ACC112 (cell line): ENCODE data around the gene CA12.

Experiments used
- H2AFZ ChIP-seq: fragments of 200-600 bp; sonication (generic); one replicate; pipeline ENCODE4 v1.6.0; 2017; ENCODE audit warnings: antibody characterized with exemption, low read length; ENCODE audit not compliant: unreplicated experiment
- H3K27ac ChIP-seq: fragments of 200-600 bp; sonication (generic); 2 replicates; pipeline ENCODE4 v1.5.1; 2014; ENCODE audit warnings: low read depth, mild to moderate bottlenecking, antibody characterized with exemption, low read length, moderate library complexity
- H3K27me3 ChIP-seq: fragments of 200-600 bp; sonication (generic); 2 replicates; pipeline ENCODE4 v1.6.1; 2014; ENCODE audit warnings: mild to moderate bottlenecking, antibody characterized with exemption, low read length, moderate library complexity, mixed read lengths; ENCODE audit not compliant: insufficient read depth
- H3K36me3 ChIP-seq: fragments of 200-600 bp; sonication (generic); 2 replicates; pipeline ENCODE4 v1.6.1; 2016; ENCODE audit warnings: mild to moderate bottlenecking, antibody characterized with exemption, low read length, moderate library complexity, mixed read lengths; ENCODE audit not compliant: insufficient read depth
- H3K4me1 ChIP-seq: fragments of 200-600 bp; sonication (generic); one replicate; pipeline ENCODE4 v1.6.1; 2016; ENCODE audit warnings: low read length, mixed read lengths; ENCODE audit not compliant: insufficient read depth, unreplicated experiment, control insufficient read depth
- H3K4me3 ChIP-seq: fragments of 200-600 bp; sonication (generic); 2 replicates; pipeline ENCODE4 v1.5.1; 2014; ENCODE audit warnings: mild to moderate bottlenecking, low read depth, low read length
- H3K79me2 ChIP-seq: fragments of 200-600 bp; sonication (generic); one replicate; pipeline ENCODE4 v1.6.0; 2016; ENCODE audit warnings: low read length; ENCODE audit not compliant: control insufficient read depth, unreplicated experiment, insufficient read depth

Gene CA12

DNA sequence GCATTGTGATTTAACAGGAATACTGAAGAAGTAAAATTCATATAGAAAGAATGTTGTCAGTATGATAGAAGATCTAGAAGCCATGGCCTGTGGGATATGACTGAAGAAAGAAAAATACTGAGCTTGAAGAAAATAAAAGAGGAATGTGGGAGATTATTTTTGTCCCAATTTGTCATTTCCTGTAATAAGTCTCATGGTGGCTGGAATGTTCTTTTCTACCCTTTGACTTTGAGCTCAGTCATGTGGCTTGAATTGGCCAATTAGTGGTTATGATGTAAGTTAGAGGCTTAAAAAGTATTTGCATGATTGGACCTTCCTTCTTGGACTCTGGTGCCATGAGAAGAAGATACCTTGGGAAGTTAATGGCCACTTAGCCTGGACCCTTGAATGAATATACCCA is 90.1 kb downstream of the CA12 start:
- H3K4me1 ChIP-seq: peaks cover 37% of the 10 kb centered on the region
- H3K4me3 ChIP-seq: no peak overlapping the region
- no peaks in the 10 kb centered on the region for H3K27me3 ChIP-seq
- no peak overlapping the region for H2AFZ ChIP-seq
- peak overlapping the region; percentile 93 for H3K27ac ChIP-seq
- H3K79me2 ChIP-seq: no peaks in the 10 kb centered on the region
- peaks cover 7% of the 10 kb centered on the region for H3K36me3 ChIP-seq

DNA sequence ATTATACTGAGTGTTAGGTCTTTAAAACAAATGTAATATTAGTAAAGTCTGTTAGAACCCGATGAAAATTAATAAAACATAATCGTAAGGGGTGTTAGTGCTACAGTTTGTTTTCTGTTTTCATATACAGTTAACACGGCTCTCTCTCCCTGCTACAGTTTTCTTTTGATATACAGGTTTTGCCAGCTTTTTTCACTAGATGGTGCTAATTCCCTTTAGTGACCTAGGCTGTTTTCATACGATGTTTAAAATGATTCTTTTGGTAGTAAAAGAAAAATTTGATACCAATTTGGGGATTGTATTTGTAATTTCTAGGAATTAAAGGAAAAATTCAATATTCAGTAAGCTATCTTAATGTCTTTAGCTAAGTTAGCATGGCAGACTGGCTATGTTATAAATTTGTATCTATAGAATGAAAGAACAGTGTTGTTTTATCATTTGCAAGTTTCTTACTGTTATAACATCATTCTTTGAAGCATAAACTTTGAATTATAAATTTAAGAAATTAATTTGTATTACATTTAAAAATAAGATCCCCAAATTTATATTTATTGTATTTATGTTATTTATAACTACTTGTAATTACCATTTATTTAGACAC is 92.8 kb downstream of the CA12 start:
- H3K79me2 ChIP-seq: no peaks in the 10 kb centered on the region
- H3K27ac ChIP-seq: peak overlapping the region; percentile 20
- no peaks in the 10 kb centered on the region for H3K27me3 ChIP-seq
- peak overlapping the region; percentile 47 for H2AFZ ChIP-seq
- H3K36me3 ChIP-seq: peaks cover 14% of the 10 kb centered on the region
- peak overlapping the region; percentile 49; the same call in 1 of the 2 replicates for H3K4me3 ChIP-seq
- H3K4me1 ChIP-seq: peaks cover 38% of the 10 kb centered on the region

DNA sequence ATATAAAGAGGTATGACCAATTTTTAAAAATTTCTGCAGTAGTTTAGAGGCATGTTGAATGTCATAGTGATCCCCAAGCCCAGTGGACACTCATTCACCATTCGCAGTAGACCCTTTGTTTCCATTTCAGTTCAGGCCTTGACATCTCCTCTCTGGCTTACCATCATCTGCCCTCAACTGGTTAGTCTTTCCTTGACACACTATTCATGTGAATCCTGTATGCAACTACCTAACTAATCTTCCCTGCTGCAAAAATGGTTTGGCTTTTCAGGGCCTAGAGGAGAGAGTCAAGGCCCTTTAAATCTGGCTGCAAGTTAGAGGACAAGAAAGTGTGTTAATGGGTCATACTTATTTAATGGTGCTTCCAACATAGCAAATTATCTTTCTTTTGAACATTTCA is 93.3 kb downstream of the CA12 start:
- H3K4me3 ChIP-seq: peak overlapping the region; percentile 49; the same call in 1 of the 2 replicates
- peak overlapping the region; percentile 20 for H3K27ac ChIP-seq
- peaks cover 14% of the 10 kb centered on the region for H3K36me3 ChIP-seq
- H3K79me2 ChIP-seq: no peaks in the 10 kb centered on the region
- H3K4me1 ChIP-seq: peaks cover 38% of the 10 kb centered on the region
- H2AFZ ChIP-seq: peak overlapping the region; percentile 47
- H3K27me3 ChIP-seq: no peaks in the 10 kb centered on the region

DNA sequence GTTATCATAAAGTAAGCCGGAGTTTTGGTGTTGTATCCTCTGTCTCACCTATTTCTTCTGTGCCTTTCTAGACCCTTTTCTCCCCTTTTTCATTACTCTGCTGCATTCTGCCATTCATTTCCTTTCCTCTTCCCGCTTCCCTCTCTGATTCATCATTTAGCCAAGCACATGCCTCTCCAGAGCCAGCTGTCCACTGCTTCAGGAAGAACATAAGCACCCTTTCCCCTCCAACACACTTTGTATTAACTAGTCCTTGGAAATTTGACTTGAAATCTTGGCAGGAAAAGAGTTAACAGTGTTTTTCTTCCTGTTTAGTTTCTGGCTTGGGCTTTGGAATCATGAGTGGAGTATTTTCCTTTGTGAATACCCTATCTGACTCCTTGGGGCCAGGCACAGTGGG is 94.5 kb downstream of the CA12 start:
- Histone ChIP-seq H3K27me3 (no peaks in the 10 kb centered on the region), H3K79me2 (no peaks in the 10 kb centered on the region), H2AFZ (no peak overlapping the region), H3K27ac (0 out of 2 replicates have a peak overlapping the region, but pooled peaks have one; percentile 20), H3K4me3 (no peak overlapping the region), H3K4me1 (peaks cover 37% of the 10 kb centered on the region), H3K36me3 (peaks cover 7% of the 10 kb centered on the region)

DNA sequence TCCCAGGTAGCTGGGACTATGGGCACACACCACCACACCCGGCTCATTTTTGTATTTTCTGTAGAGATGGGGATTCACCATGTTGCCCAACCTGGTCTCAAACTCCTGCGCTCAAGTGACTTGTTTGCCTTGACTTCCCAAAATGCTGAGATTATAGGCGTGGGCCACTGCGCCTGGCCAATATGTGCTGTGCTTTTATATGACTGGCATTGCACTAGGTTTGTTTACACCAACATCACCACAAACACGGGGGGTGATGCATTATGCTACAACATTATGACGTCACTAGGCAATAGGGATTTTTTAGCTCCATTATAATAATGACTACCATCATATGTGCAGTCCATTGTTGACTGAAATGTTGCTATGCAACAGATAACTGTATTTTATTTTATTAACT is 97.3 kb downstream of the CA12 start:
- Histone ChIP-seq H3K4me1 (peaks cover 17% of the 10 kb centered on the region), H3K79me2 (no peaks in the 10 kb centered on the region), H3K4me3 (no peak overlapping the region), H3K27me3 (no peaks in the 10 kb centered on the region), H2AFZ (no peak overlapping the region), H3K27ac (no peak overlapping the region), H3K36me3 (peaks cover 16% of the 10 kb centered on the region; the same call in 1 of the 2 replicates)

DNA sequence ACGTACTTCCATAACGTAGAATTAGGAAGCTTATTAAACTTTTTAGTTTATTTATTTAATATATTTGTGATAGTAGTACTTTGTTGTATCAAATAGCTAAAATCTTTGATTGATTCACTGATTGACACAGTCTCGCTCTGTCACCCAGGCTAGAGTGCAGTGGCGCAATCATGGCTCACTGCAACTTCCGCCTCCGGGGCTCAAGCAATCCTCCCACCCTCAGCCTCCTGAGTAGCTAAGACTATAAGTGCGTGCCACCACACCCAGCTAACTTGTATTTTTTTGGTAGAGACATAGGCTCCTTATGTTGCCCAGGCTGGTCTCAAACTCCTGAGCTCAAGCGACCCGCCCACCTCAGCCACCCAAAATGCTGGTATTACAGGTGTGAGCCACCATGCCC is 98.5 kb downstream of the CA12 start:
- Histone ChIP-seq H3K79me2 (no peaks in the 10 kb centered on the region), H3K27me3 (no peaks in the 10 kb centered on the region), H3K36me3 (peaks cover 19% of the 10 kb centered on the region; the same call in 1 of the 2 replicates), H3K4me1 (peaks cover 16% of the 10 kb centered on the region), H3K4me3 (no peak overlapping the region), H3K27ac (no peak overlapping the region), H2AFZ (no peak overlapping the region)

DNA sequence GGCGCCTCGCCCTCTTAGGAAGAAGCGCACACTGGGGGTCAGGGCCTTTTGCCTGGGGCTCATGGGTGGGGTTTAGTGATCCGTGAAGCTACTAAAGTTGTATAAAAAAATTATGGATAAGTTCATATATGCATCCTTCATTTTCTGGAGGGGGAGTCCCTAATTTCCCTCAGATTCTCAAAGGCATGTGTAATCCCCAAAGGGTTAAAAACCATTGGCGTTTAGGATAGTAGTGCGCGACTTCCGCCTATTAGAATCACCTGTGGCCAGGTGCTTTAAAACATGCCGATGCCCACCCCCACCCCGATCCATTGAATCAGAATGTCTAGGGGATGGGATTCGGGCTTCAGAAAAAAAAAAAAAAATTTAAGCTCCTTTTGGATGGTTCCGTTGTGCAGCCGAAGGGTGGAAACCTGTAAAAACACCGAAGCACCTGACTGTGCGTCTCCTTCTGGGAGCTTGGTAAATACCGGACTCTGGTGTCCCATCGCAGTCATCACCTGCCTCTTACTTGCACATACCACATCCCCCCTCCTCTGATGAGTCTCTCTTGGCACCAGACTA is 103.7 kb downstream of the CA12 start:
- Histone ChIP-seq H3K4me1 (peaks cover 14% of the 10 kb centered on the region), H3K4me3 (peak overlapping the region; percentile 91), H3K79me2 (peaks cover 3% of the 10 kb centered on the region), H3K36me3 (peaks cover 13% of the 10 kb centered on the region; the same call in 1 of the 2 replicates), H3K27me3 (no peaks in the 10 kb centered on the region), H3K27ac (no peak overlapping the region), H2AFZ (peak overlapping the region; percentile 84)

DNA sequence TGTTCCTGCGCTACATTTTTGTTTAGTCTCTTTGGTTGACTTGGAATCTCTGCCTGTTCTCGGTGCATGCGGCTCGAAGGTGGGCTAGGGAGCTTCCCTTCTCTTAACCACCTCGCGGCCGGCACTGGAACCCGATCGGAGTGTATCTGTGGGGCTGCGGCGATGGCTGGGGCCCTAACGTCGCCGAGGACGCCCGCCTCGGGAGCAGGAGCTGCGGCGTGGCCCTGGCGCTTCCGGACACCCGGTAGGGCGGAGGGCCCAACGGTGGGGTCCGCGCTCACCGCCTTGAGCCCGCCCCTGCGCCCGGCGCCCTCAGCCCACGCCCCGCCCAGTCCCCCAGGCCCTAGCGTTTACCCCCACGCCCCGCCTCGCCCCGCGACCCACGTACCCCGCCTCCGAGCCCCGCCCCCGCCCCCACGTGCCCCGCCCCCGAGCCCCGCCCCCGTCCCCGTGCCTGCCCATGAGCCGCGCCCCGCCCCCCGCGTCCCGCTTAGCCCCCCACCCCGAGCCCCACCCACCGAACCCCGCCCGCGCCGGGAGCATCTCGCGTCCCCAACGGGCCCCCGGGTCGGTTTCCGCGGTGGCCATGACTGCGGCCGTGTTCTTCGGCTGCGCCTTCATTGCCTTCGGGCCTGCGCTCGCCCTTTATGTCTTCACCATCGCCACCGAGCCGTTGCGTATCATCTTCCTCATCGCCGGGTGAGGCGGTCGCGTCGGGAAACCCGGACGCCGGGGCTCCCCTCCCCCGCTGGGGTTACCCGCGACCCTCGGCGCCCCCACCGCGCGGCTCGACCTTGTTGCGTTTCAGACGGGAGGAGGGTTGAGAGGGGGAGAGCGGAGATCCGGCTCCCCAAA is 104.4 kb downstream of the CA12 start, which contains the start of gene APH1B:
Gene APH1B (plus strand): TSS at position 568 of the 855 bp plus-strand sequence. CDS start 19 bp downstream, at position 587.
- H3K27ac ChIP-seq: peak within 1 kb of the TSS; percentile 51
- peaks cover 13% of the 10 kb centered on the region; the same call in 1 of the 2 replicates for H3K36me3 ChIP-seq
- H3K4me3 ChIP-seq: peak within 1 kb of the TSS; percentile 91
- H3K79me2 ChIP-seq: peaks cover 3% of the 10 kb centered on the region
- peaks cover 14% of the 10 kb centered on the region for H3K4me1 ChIP-seq
- peak within 1 kb of the TSS; percentile 84 for H2AFZ ChIP-seq
- H3K27me3 ChIP-seq: no peaks in the 10 kb centered on the region

DNA sequence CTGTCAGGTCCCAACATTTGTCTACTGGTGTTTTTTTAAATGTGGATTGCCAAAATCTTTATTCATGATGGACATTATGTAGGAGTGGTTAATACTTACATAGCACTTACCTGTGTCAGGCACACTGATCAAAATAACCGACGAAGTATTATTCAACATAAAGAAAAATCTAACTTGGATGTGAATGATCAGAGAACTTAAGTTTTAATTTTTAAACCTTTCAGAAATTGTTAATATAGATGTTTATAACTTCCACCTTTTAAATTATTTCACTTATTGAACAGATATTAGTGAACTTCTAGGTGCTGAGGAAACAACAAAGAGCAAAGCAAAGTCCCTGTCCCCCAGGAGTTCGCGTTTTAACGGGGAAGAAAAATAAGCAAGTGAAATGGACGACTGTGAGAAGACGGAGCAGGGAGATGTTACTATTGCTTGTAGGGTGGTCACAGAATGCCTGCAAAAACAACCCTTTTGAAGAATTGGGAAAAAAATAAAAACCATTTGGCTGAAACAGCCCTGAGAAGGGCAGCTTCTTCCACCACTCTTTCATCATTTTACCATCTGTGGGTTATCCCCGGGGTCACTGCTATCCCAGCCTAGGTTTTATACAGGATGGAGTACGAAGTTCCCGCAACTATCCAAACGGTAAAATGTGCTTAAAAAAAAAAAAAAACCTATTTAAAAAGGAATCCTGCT is 105.2 kb downstream of the CA12 start:
- Histone ChIP-seq H3K36me3 (peaks cover 13% of the 10 kb centered on the region; the same call in 1 of the 2 replicates), H3K4me1 (peaks cover 14% of the 10 kb centered on the region), H3K79me2 (peaks cover 3% of the 10 kb centered on the region), H3K4me3 (peak overlapping the region; percentile 82), H2AFZ (peak overlapping the region; percentile 66), H3K27ac (peak overlapping the region; percentile 51), H3K27me3 (no peaks in the 10 kb centered on the region)

DNA sequence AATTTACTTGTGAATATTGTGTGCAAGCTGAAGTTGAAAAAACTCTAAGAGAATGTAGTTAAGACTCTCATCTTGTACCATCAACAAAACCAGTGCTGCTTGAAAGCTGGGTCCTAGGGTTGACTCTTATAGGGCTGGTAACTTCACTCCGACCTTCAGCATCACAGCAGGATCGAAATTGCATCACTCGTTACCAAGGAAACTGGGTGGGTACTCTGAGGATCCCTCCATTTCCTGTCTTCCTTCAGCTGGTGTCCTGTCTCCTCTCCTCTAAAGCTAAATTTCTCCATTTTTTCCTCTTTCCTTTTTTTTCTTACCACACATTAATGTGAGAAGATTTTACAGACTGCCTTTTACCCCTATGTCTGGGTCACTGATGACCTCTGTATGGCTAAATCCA is 107.2 kb downstream of the CA12 start:
- Histone ChIP-seq H3K36me3 (0 out of 2 replicates have a peak, but pooled peaks cover 4% of the 10 kb centered on the region), H2AFZ (no peak overlapping the region), H3K27ac (no peak overlapping the region), H3K4me1 (peaks cover 14% of the 10 kb centered on the region), H3K4me3 (no peak overlapping the region), H3K79me2 (peaks cover 3% of the 10 kb centered on the region), H3K27me3 (no peaks in the 10 kb centered on the region)
